ENCODE results near the gene TEX11. TPM values are rescaled to one million over a fixed set of nuclear protein-coding genes. Genes with fewer than 3 reads are reported as not detected.
"Not testable (repeated sequence)": the region's sequence is repeated elsewhere in the genome, so short reads cannot be mapped to it uniquely, and the experiment has no call there.

Gene TEX11
- total RNA-seq, 6 donors from 2014 or later, result 0.10 TPM; not detected in 5

DNA sequence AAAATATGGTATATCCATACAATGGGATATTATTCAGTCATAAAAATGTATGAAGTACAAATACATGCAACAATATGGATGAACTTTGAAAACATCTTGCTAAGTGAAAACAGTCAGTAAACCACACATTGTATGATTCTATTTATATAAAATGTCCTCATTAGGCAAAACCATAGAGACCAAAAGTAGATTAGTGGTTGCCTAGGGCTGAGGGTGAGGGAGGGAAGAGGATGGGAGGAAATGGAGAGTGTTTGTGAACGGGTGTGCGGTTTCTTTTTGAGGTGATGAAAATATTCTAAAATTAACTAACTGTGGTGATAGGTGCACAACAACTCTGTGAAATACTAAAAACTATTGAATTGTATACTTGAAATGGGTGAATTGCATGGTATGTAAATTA, 29.6 kb downstream of the TEX11 start:
- no peaks in the 10 kb centered on the region for H3K36me3 ChIP-seq
- no peaks in the 10 kb centered on the region for H3K9me3 ChIP-seq
- H3K27ac ChIP-seq, result no peak overlapping the region
- DNase-seq, result no peak
- no peaks in the 10 kb centered on the region for H3K4me1 ChIP-seq
- no peak for ATAC-seq (ENCODE audit: low FRiP score in 2 of 2)
- TF ChIP-seq POLR2A (IDR thresholded peaks at IDR 0.05) (no peak), POLR2AphosphoS5 (IDR thresholded peaks at IDR 0.05) (no peak), EP300 (IDR thresholded peaks at IDR 0.05) (no peak)
- TF ChIP-seq, protein P1, sequence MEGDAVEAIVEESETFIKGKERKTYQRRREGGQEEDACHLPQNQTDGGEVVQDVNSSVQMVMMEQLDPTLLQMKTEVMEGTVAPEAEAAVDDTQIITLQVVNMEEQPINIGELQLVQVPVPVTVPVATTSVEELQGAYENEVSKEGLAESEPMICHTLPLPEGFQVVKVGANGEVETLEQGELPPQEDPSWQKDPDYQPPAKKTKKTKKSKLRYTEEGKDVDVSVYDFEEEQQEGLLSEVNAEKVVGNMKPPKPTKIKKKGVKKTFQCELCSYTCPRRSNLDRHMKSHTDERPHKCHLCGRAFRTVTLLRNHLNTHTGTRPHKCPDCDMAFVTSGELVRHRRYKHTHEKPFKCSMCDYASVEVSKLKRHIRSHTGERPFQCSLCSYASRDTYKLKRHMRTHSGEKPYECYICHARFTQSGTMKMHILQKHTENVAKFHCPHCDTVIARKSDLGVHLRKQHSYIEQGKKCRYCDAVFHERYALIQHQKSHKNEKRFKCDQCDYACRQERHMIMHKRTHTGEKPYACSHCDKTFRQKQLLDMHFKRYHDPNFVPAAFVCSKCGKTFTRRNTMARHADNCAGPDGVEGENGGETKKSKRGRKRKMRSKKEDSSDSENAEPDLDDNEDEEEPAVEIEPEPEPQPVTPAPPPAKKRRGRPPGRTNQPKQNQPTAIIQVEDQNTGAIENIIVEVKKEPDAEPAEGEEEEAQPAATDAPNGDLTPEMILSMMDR (IDR thresholded peaks at IDR 0.05), result no peak
- H3K27me3 ChIP-seq, result no peaks in the 10 kb centered on the region
- 63 to 87% methylated on average over 2 of the region's 2 CpGs for WGBS, 2 donors
- no peak overlapping the region for H3K4me3 ChIP-seq

DNA sequence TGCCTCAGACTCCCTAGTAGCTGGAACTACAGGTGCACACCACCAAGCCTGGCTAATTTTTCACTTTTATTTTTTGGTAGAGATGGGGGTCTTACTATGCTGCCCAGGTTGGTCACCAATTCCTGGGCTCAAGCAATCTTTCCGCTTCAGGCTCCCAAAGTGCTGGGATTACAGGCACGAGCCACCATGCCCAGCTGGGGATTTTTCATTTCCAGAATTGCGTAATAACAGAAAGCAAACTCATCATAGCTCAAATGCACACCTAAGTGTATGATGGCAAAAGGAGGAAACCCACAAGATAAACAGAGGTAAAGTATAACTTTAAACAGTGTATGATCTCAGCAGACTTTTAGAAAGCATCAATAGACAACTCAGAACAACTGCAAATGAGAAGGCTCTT, 56.2 kb downstream of the TEX11 start:
- Histone ChIP-seq H3K4me3 (no peak overlapping the region), H3K9me3 (no peaks in the 10 kb centered on the region), H3K4me1 (no peaks in the 10 kb centered on the region), H3K36me3 (no peaks in the 10 kb centered on the region), H3K27me3 (no peaks in the 10 kb centered on the region), H3K27ac (no peak overlapping the region)
- WGBS, 2 donors, result 20 to 55% methylated on average over 1 to 3 of the region's 3 CpGs
- no peak for TF ChIP-seq POLR2A (IDR thresholded peaks at IDR 0.05)
- no peak for TF ChIP-seq EP300 (IDR thresholded peaks at IDR 0.05)
- no peak for TF ChIP-seq POLR2AphosphoS5 (IDR thresholded peaks at IDR 0.05)
- TF ChIP-seq, protein P1 (IDR thresholded peaks at IDR 0.05), result no peak
- ATAC-seq (ENCODE audit: low FRiP score in 2 of 2) (no peak), DNase-seq (no peak)

DNA sequence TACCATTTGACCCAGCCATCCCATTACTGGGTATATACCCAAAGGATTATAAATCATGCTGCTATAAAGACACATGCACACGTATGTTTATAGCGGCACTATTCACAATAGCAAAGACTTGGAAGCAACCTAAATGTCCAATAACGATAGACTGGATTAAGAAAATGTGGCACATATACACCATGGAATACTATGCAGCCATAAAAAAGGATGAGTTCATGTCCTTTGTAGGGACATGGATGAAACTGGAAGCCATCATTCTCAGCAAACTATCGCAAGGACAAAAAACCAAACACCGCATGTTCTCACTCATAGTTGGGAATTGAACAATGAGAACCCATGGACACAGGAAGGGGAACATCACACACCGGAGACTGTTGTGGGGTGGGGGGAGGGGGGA, 64.4 kb downstream of the TEX11 start:
- not testable (repeated sequence) for DNase-seq; H3K36me3 ChIP-seq; H3K4me3 ChIP-seq; ATAC-seq (ENCODE audit: low FRiP score in 2 of 2); H3K4me1 ChIP-seq; H3K27ac ChIP-seq; H3K9me3 ChIP-seq; H3K27me3 ChIP-seq
- WGBS, 2 donors, result 91% methylated on average over 6 of the region's 6 CpGs; no CpG with 5 or more reads in 1 of the 2 donors

DNA sequence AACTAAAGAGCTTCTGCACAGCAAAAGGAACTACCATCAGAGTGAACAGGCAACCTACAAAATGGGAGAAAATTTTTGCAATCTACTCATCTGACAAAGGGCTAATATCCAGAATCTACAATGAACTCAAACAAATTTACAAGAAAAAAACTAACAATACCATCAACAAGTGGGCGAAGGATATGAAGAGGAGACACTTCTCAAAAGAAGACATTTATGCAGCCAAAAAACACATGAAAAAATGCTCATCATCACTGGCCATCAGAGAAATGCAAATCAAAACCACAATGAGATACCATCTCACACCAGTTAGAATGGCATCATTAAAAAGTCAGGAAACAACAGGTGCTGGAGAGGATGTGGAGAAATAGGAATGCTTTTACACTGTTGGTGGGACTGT, 64.9 kb downstream of the TEX11 start:
- not testable (repeated sequence) for DNase-seq; ATAC-seq (ENCODE audit: low FRiP score in 2 of 2); H3K36me3 ChIP-seq; H3K27me3 ChIP-seq; H3K4me1 ChIP-seq; H3K4me3 ChIP-seq; H3K9me3 ChIP-seq; H3K27ac ChIP-seq
- 91 to 100% methylated on average over 1 of the region's 1 CpG for WGBS, 2 donors

DNA sequence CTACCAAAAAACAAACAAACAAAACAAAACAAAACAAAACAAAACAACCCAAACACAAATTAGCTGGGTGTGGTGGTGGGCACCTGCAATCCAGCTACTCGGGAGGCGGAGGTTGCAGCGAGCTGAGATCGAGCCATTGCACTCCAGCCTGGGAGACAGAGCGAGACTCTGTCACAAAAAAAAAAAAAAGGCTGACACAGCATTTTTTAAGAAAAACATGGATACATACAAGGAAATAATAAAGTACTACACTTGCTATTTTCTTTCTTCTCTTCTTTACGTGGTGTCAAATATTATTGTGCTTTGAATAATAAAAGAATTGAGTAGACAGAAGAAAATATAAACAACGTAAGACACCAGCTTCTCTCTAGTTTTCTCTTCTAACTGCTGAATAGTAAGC, 73.9 kb downstream of the TEX11 start:
- no peak overlapping the region for H3K27ac ChIP-seq
- ATAC-seq (ENCODE audit: low FRiP score in 2 of 2) (no peak), DNase-seq (no peak)
- no peak for TF ChIP-seq EP300 (IDR thresholded peaks at IDR 0.05)
- TF ChIP-seq, protein P1 (IDR thresholded peaks at IDR 0.05), result no peak
- no peak for TF ChIP-seq POLR2A (IDR thresholded peaks at IDR 0.05)
- no peak for TF ChIP-seq POLR2AphosphoS5 (IDR thresholded peaks at IDR 0.05)
- WGBS, 2 donors, result 90% methylated on average over 7 of the region's 7 CpGs
- H3K9me3 ChIP-seq, result peaks cover 0 to 7% (median 0%) of the 10 kb centered on the region in 4 donors
- no peak overlapping the region for H3K4me3 ChIP-seq
- no peaks in the 10 kb centered on the region for H3K27me3 ChIP-seq
- H3K36me3 ChIP-seq, result no peaks in the 10 kb centered on the region
- no peaks in the 10 kb centered on the region for H3K4me1 ChIP-seq

DNA sequence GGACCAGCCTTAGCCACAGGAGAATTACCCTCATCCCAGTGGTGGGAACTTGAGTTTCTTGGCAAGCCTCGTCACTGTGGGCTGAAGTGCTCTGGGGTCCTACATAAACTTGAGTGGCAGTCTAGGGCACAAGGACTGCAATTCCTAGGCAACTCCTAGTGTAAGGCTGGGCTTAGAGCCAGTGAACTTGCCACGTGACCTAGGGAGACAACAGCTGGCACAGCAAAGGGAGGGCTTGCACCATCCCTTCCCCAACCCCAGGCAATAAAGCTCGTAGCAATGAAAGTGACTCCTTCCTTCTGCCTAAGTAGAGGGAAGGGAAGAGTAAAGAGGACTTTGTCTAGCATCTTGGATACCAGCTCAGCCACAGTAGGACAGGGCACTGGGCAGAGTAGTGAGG, 81.8 kb downstream of the TEX11 start:
- DNase-seq, result no peak
- Histone ChIP-seq H3K36me3 (no peaks in the 10 kb centered on the region), H3K9me3 (no peaks in the 10 kb centered on the region), H3K4me1 (no peaks in the 10 kb centered on the region), H3K4me3 (no peak overlapping the region), H3K27me3 (no peaks in the 10 kb centered on the region), H3K27ac (no peak overlapping the region)
- ATAC-seq (ENCODE audit: low FRiP score in 2 of 2), result no peak
- TF ChIP-seq EP300 (IDR thresholded peaks at IDR 0.05), result no peak
- no peak for TF ChIP-seq POLR2A (IDR thresholded peaks at IDR 0.05)
- no peak for TF ChIP-seq POLR2AphosphoS5 (IDR thresholded peaks at IDR 0.05)
- TF ChIP-seq, protein P1 (IDR thresholded peaks at IDR 0.05), result no peak
- WGBS, 2 donors, result 43% methylated on average over 3 of the region's 3 CpGs; no CpG with 5 or more reads in 1 of the 2 donors
